HepG2 (cell line): Measurements from ENCODE around the gene CFAP221. TPM values are rescaled to one million over a fixed set of nuclear protein-coding genes. Genes with fewer than 3 reads are reported as not detected.

Experiments used
- CSRNP1 ChIP-seq: sonication (generic); formaldehyde crosslinking; IDR thresholded peaks from 2 replicates; pipeline ENCODE4 v1.8.1; 2023; ENCODE audit warnings: mild to moderate bottlenecking, missing genetic modification reagents
- FOXK2 ChIP-seq: fragments of 450-650 bp; IDR thresholded peaks from 2 replicates; pipeline ENCODE4 v1.6.1; 2016
- GATAD2A ChIP-seq: IDR thresholded peaks from 2 replicates; pipeline ENCODE4 v1.6.1; 2016
- HMGXB3 ChIP-seq: sonication (generic); formaldehyde crosslinking; IDR thresholded peaks from 2 replicates; pipeline ENCODE4 v1.4.0; 2020; ENCODE audit warnings: missing genetic modification reagents, borderline replicate concordance
- IRX3 ChIP-seq: sonication (generic); formaldehyde crosslinking; IDR thresholded peaks from 2 replicates; pipeline ENCODE4 v1.8.1; 2023; ENCODE audit warnings: mild to moderate bottlenecking, low read depth, missing genetic modification reagents, borderline replicate concordance
- MLX ChIP-seq: IDR thresholded peaks from 2 replicates; pipeline ENCODE4 v1.6.1; 2016
- NRL ChIP-seq: sonication (generic); formaldehyde crosslinking; IDR thresholded peaks from 2 replicates; pipeline ENCODE4 v1.5.0; 2020; ENCODE audit warnings: missing genetic modification reagents, mild to moderate bottlenecking, moderate library complexity, borderline replicate concordance
- PBX3 ChIP-seq: sonication (generic); formaldehyde crosslinking; IDR thresholded peaks from 2 replicates; pipeline ENCODE4 v1.8.1; 2023; ENCODE audit warnings: missing genetic modification reagents, inconsistent platforms, borderline replicate concordance
- PHF5A ChIP-seq: IDR thresholded peaks from one replicate; pipeline ENCODE4 v1.6.1; 2018; ENCODE audit warnings: low read depth, missing genetic modification reagents; ENCODE audit not compliant: unreplicated experiment
- ZNF235 ChIP-seq: sonication (generic); formaldehyde crosslinking; IDR thresholded peaks from 2 replicates; pipeline ENCODE4 v1.8.1; 2023; ENCODE audit warnings: mild to moderate bottlenecking, missing genetic modification reagents, borderline replicate concordance
- ZNF282 ChIP-seq: fragments of 450-650 bp; IDR thresholded peaks from 2 replicates; pipeline ENCODE4 v1.6.1; 2018; ENCODE audit not compliant: partially characterized antibody
- ZNF326 ChIP-seq: sonication (generic); formaldehyde crosslinking; IDR thresholded peaks from 2 replicates; pipeline ENCODE4 v1.4.0; 2020; ENCODE audit warnings: missing genetic modification reagents, borderline replicate concordance
- ZNF629 ChIP-seq: sonication (generic); formaldehyde crosslinking; conservative IDR thresholded peaks from 2 replicates; pipeline ENCODE4 v1.5.0; 2020; ENCODE audit warnings: missing genetic modification reagents
- ZNF782 ChIP-seq: sonication (generic); formaldehyde crosslinking; IDR thresholded peaks from 2 replicates; pipeline ENCODE4 v1.4.0; 2020; ENCODE audit warnings: missing genetic modification reagents, mild to moderate bottlenecking, borderline replicate concordance
- polyA plus RNA-seq, 8 experiments: library from polyadenylated mRNA; depleted of rRNA in 3 of 8; stranded (reverse) in 7 of 8; unstranded in 1 of 8; fragments of >200 nt; fragmentation: Illumina TruSeq in 4 of 8; extraction: Trizol in 4 of 8; gene quantifications; 2 replicates each; pipeline versions ENCODE4 v1.2.1 to v1.2.3, GENCODE V29; 2011 to 2016; ENCODE audit warnings: low read depth in 4 of 8, missing spikeins in 1 of 8, mixed read lengths in 1 of 8; ENCODE audit not compliant: insufficient read depth in 1 of 8
- total RNA-seq, 5 experiments: library from RNA; depleted of rRNA; stranded (reverse); fragments of >200 nt; fragmentation: Illumina TruSeq; extraction: Trizol; gene quantifications; 2 replicates each; pipeline ENCODE4 v1.2.3, GENCODE V29; 2016; ENCODE audit warnings: low read depth in 1 of 5
- TF ChIP-seq, protein P1 (sequence below): sonication (generic); formaldehyde crosslinking; IDR thresholded peaks from 2 replicates; pipeline ENCODE4 v1.5.0; 2020; ENCODE audit warnings: mild to moderate bottlenecking, missing genetic modification reagents, borderline replicate concordance
- TF ChIP-seq, protein P2 (sequence below): sonication (generic); formaldehyde crosslinking; IDR thresholded peaks from 2 replicates; pipeline ENCODE4 v1.4.0; 2020; ENCODE audit warnings: mild to moderate bottlenecking, missing genetic modification reagents

The CFAP221 gene
- total and polyA plus RNA-seq, 2 of the 13 experiments (the other 11 are each of a cell fraction or from before 2014, with no cell fraction given): not detected

GRCh38 chr2:119678021-119678656 lies 133.9 kb downstream of the CFAP221 start (continued):
- TF ChIP-seq IRX3 (CRISPR knock-in tag): no peak
- no peak for TF ChIP-seq MLX (CRISPR knock-in tag)
- TF ChIP-seq ZNF235 (CRISPR knock-in tag): no peak
- no peak for TF ChIP-seq ZNF282
- no peak for TF ChIP-seq GATAD2A (CRISPR knock-in tag)
- peak; percentile 63; the same call in 1 of the 2 replicates for TF ChIP-seq NRL (CRISPR knock-in tag)
- TF ChIP-seq PBX3: no peak
- no peak for TF ChIP-seq PHF5A (CRISPR knock-in tag)
- TF ChIP-seq HMGXB3 (CRISPR knock-in tag): no peak
- TF ChIP-seq FOXK2: no peak
- TF ChIP-seq, protein P1, sequence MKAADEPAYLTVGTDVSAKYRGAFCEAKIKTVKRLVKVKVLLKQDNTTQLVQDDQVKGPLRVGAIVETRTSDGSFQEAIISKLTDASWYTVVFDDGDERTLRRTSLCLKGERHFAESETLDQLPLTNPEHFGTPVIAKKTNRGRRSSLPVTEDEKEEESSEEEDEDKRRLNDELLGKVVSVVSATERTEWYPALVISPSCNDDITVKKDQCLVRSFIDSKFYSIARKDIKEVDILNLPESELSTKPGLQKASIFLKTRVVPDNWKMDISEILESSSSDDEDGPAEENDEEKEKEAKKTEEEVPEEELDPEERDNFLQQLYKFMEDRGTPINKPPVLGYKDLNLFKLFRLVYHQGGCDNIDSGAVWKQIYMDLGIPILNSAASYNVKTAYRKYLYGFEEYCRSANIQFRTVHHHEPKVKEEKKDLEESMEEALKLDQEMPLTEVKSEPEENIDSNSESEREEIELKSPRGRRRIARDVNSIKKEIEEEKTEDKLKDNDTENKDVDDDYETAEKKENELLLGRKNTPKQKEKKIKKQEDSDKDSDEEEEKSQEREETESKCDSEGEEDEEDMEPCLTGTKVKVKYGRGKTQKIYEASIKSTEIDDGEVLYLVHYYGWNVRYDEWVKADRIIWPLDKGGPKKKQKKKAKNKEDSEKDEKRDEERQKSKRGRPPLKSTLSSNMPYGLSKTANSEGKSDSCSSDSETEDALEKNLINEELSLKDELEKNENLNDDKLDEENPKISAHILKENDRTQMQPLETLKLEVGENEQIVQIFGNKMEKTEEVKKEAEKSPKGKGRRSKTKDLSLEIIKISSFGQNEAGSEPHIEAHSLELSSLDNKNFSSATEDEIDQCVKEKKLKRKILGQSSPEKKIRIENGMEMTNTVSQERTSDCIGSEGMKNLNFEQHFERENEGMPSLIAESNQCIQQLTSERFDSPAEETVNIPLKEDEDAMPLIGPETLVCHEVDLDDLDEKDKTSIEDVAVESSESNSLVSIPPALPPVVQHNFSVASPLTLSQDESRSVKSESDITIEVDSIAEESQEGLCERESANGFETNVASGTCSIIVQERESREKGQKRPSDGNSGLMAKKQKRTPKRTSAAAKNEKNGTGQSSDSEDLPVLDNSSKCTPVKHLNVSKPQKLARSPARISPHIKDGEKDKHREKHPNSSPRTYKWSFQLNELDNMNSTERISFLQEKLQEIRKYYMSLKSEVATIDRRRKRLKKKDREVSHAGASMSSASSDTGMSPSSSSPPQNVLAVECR (CRISPR knock-in tag): peak; percentile 47; the same call in 1 of the 2 replicates
- no peak for TF ChIP-seq ZNF782
- TF ChIP-seq ZNF326 (CRISPR knock-in tag): no peak
- TF ChIP-seq CSRNP1 (CRISPR knock-in tag): no peak; the same call in 1 of the 2 replicates
- TF ChIP-seq ZNF629 (CRISPR knock-in tag): no peak
- TF ChIP-seq, protein P2, sequence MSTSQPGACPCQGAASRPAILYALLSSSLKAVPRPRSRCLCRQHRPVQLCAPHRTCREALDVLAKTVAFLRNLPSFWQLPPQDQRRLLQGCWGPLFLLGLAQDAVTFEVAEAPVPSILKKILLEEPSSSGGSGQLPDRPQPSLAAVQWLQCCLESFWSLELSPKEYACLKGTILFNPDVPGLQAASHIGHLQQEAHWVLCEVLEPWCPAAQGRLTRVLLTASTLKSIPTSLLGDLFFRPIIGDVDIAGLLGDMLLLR (CRISPR knock-in tag): no peak
